Measurements from ENCODE around the gene CLMN.

Gene CLMN

GRCh38 chr14:95132760-95133159, 186.9 kb downstream of the CLMN start:
- DNase-seq, result no peak
